Prostate gland (tissue), 2 donors: ENCODE measurements around the gene MOGAT2.

Experiments used
- POLR2A ChIP-seq: fragments of 450-650 bp; IDR thresholded peaks from one replicate; pipeline ENCODE4 v1.6.1; 2016; ENCODE audit warnings: antibody characterized with exemption, mild to moderate bottlenecking
- POLR2AphosphoS5 ChIP-seq: sonication (generic); formaldehyde crosslinking; IDR thresholded peaks from one replicate; pipeline ENCODE4 v1.6.1; 2017; ENCODE audit warnings: antibody characterized with exemption
- TF ChIP-seq, protein P1 (sequence below), 4 experiments: fragments of 200-600 bp in 2 of 4; fragments of 450-650 bp in 2 of 4; sonication (generic) in 2 of 4; IDR thresholded peaks; 1 replicate in 3 of 4; 2 replicates in 1 of 4; pipeline ENCODE4 v1.5.1; 2016 to 2019; ENCODE audit warnings: antibody characterized with exemption in 4 of 4, mild to moderate bottlenecking in 2 of 4, moderate library complexity in 2 of 4

DNA sequence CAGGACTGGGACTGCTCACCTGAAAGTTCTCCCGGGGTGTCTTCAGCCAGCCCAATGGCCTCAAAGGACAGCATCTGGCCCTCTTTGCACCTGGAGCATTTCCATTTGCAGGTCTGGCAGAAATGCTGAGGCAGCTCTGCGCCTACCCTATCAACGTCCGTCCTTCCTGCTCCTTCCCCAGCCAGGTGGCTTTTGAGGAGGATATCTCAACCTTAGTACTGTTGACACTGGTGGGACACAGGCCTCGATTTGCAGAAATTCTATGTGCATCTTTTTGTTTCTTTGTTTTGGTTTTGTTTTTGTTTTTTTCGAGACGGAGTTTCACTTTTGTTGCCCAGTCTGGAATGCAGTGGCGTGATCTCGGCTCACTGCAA, 5.0 kb downstream of the MOGAT2 start:
- TF ChIP-seq, protein P1, sequence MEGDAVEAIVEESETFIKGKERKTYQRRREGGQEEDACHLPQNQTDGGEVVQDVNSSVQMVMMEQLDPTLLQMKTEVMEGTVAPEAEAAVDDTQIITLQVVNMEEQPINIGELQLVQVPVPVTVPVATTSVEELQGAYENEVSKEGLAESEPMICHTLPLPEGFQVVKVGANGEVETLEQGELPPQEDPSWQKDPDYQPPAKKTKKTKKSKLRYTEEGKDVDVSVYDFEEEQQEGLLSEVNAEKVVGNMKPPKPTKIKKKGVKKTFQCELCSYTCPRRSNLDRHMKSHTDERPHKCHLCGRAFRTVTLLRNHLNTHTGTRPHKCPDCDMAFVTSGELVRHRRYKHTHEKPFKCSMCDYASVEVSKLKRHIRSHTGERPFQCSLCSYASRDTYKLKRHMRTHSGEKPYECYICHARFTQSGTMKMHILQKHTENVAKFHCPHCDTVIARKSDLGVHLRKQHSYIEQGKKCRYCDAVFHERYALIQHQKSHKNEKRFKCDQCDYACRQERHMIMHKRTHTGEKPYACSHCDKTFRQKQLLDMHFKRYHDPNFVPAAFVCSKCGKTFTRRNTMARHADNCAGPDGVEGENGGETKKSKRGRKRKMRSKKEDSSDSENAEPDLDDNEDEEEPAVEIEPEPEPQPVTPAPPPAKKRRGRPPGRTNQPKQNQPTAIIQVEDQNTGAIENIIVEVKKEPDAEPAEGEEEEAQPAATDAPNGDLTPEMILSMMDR (IDR thresholded peaks at IDR 0.05), result no peak
- TF ChIP-seq POLR2A (no peak), POLR2AphosphoS5 (no peak)
